GM19099 (cell line): ENCODE results near the gene IL12B.

Source experiments
- POLR2A ChIP-seq: IDR thresholded peaks from 3 replicates; pipeline ENCODE4 v1.6.1; 2011; ENCODE audit warnings: low read depth; ENCODE audit not compliant: insufficient read length; ENCODE audit errors: extremely low read depth

IL12B gene

GRCh38 chr5:159332800-159333544, 2.7 kb upstream of the IL12B start:
- TF ChIP-seq POLR2A, result no peak

DNA sequence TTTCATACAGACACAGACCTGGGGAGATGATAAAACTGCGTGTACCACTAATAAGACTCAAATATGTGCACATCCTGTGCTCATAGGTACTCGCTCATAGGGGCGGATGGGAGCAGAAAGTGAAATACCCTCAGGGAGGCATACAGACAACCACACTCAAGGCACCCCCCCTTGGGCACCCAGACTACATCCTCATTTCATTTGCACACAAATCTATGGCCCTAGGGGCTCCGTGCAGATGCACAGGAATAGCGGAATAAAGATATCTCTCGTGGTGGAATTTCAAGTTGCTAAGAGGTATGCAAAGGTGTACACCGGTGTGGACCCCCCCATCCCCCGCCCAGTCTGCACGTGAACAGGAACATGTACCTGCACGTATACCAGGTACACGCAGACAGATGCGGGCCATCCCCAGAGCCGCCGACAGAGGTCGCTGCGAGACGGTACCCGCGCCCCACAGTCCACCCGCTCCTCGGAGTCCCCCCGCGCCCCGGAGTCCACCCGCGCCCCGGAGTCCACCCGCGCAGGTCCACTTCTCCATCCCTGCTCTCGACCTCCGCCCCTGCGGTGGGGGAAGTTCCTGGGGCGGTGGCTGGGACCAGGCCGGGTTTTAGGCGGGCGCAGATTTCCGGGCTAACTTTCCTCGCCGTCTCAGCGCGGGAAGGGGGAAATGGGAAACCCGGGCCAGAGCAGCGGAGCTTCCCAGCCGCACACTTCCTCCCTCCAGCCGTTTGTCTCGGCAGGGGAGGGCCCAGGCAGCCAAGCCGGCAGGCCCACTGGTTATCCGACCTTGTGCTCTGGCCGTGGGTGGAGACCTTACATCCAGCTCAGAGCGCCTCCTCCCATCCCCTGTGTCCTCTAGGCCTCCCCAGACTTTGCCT, 1.0 kb upstream of the IL12B start:
- TF ChIP-seq POLR2A, result peak; percentile 27

DNA sequence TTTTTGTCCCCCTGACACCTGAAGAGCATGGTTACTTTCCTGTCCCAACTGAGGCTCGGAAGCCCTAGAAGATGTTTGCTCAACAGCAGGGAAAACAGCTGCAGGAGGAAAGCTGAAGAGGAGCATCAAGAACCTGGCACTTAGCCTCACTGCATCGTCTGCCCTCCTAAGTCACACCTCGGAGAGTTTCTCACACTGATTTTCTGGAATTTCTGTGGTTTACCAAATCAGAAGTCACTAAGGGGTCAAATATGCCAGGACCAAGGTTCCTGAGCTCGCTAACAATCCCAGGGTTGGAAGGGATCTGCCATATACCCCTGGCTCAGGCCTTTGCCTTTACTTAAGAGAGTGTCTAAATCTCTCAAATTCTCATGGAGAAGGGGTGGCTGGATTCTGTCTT, 5.3 kb downstream of the IL12B start:
- TF ChIP-seq POLR2A, result no peak

DNA sequence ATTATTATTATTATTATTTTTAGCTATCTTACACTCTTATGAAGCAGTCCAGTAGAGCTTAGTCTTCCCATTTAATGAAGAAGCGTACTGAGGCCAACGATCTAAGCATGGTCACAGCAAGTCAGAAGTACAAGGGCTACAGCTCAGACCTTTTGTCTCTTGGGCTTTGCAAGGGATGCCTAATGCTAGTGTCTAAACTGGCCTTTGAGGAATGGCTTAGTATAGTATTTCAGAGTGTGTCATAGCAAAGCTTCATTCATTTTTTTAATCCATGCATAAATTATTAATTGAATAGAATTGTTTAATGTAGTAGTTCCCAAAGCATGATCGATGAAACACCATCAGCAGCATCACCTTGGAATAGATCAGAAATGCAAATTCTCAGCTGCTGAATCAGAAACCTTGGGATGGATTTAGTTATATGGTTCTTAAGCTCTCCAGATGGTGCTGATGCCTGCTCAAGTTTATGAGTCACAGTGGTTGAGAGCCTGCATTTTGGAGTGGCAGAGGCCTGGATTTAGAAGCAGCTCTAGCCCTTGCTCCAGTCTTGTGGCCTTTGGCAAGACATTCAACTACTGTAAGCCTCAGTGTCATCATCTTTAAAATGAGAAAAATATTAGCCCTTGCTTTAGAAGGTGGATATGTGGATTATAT, 6.1 kb downstream of the IL12B start:
- no peak for TF ChIP-seq POLR2A

DNA sequence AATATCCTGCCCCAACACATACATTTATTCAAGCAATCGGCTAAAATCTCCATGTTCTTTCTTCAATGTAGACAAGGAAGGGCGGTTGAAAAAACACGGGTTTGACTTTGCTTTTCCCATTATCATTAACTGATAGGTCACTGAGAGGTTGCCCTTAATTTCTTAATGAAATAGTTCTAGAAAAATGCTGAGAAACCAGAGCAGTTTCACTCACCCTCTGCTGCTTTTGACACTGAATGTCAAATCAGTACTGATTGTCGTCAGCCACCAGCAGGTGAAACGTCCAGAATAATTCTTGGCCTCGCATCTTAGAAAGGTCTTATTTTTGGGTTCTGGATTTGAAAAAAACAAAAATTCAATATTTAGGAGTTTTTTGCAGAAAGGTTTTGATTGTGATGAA, 8.1 kb downstream of the IL12B start:
- TF ChIP-seq POLR2A, result no peak

DNA sequence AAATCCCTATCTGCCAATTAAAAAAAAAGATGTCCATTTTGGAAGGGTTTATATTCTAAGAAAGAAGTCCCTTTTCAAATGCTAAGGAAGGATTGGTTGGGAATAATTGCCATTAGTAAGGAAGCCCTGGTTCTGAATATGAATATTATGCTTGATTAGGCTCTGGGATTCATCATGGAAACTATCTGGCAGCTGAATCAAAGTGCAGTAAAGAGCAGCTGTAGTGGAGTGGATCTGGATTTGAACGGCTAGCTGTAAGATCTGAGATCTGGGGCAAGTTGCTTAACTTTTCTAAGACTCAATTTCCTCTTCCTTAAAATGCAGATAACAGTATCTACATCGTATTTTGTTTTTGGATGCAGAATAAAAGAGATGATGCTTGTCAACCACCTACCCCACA, 10.5 kb downstream of the IL12B start:
- TF ChIP-seq POLR2A, result no peak

GRCh38 chr5:159319363-159319762, 10.9 kb downstream of the IL12B start:
- no peak for TF ChIP-seq POLR2A

DNA sequence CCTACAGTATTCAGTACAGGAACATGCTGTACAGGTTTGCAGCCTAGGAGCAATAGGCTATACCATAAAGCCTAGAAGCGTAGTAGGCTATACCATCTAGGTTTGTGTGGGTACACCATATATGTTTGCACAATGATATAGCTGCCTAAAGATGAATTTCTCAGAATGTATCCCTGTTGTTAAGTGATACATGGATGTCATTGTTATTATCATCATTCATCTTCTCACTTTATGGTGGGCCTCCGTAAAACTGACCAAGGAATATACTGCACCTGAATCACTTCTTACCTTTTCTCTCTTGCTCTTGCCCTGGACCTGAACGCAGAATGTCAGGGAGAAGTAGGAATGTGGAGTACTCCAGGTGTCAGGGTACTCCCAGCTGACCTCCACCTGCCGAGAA, 11.8 kb downstream of the IL12B start:
- TF ChIP-seq POLR2A, result no peak

- TF ChIP-seq POLR2A, result no peak
Measured at GRCh38 chr5:159317849-159318248, 12.4 kb downstream of the IL12B start.

DNA sequence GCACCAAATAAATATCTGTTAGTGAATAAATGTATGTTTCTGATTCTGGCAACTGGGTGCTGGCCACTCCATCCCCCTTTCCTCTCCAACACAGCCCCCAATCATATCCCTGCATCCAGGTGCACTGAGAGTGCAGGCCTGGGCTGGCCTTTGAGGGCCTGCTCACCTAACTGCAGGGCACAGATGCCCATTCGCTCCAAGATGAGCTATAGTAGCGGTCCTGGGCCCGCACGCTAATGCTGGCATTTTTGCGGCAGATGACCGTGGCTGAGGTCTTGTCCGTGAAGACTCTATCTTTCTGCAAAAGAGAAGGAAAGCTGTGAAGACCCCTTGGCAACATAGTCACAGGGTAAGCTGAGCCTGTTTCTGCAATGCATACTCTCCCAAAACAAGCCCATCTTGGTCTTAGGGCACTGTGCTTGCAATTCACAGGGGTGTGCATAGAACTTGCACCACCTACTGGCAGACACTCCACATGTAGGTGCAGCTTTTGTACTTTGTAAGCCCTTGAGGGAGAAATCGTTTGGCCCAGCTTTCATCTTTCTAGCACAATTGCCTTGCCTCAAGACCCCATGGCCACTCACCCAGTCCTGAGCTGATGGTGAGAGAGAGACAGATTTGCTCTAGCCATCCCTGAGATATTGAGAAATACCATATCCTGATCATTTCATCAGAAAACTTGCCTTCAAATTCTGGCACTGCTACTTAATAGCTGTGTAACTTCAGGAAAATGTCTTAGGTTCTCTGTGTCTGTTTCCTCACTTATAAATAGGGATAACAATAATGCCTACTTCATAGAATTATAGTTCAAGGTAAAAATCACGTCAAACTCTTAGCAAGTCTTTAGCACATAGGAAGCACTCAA, 13.5 kb downstream of the IL12B start:
- TF ChIP-seq POLR2A, result no peak

DNA sequence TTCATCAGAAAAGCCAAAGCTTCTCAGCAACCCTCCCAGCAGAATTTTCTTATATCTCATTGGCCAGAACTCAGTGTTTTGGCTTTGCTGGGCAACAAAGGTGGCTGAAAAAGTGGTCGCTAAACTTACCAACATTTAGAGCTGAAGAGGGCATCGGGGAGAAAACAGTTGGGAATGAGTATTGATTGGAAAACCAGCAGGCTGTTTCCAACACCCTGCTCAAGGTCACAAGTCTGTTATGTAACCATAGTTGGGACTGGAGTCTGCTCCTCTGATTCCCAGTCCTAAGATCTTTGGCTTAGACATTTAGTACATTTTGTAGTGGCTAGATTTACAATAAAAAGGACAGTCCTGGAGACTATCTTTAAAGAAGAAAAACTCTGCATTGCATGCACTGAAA, 17.1 kb downstream of the IL12B start:
- no peak for TF ChIP-seq POLR2A

DNA sequence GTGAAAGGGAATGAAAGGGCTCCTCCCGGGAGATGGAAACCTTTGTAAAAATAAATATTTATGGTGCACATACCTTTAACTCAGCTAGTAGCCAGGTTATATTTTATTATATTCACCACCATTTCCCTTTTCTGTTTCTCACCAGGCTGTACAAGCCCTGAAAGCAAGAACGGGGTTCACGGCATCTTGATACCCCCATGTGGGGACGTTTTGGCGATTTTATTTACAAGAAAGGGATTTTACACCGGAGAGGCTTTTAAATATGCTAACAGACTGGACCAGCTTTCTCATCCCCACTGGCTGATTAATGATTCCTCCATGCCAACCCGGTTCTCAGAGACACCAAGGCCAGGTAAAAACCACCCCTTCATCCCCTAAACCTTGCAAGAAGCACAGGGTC, 19.2 kb downstream of the IL12B start:
- TF ChIP-seq POLR2A, result no peak

GRCh38 chr5:159310511-159310910, 19.8 kb downstream of the IL12B start:
- TF ChIP-seq POLR2A, result no peak

DNA sequence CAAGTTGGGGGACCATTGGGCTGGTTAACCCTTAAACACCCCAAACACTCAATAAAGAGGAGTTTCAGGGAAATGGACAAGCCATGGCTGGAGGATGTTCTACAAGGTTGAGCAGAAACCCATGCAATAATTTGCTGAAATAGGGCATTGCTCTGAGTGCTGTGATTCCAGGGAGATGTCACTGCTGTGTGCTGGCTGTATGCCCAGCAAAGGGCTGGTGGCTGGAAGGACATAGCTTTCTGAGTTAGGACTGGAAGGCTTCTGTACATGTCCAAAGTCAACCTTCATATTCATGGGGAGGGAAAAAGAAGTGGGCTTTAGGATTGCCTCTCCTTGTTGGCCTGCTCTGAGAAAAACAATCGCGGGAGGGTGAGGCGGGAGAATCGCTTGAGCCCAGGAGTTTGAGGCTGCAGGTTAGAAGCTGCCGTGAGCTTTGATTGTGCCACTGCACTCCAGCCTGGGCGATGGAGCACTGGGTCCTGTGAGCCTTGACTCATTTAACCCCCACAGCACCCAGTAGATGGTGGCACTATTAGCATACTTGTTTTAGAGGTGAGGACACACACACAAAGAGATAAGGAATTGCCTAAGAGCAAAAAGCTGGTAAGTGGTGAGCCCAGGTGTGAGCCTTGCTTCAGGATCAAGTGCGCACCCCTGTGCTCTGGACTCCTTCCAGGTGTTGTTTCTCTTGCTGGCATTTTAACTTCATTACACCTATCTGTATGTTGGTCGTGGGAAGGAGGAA, 20.4 kb downstream of the IL12B start:
- TF ChIP-seq POLR2A, result no peak
